Neural progenitor cell (in vitro differentiated cells): ENCODE data around the gene RAE1. TPM values are rescaled to one million over a fixed set of nuclear protein-coding genes. Genes with fewer than 3 reads are reported as not detected.
A peak's percentile ranks its signal among the peaks of the same experiment; 100 is the strongest.

ENCODE experiments used
- DNase-seq: peaks from one replicate; pipeline ENCODE4 v3.0.0-alpha.2; 2016; ENCODE audit warnings: low spot score
- H2AFZ ChIP-seq: fragments of 200-600 bp; sonication (generic); replicated peaks from 2 replicates; pipeline ENCODE4 v1.6.1; 2016; ENCODE audit warnings: antibody characterized with exemption
- H3F3A ChIP-seq: fragments of 200-600 bp; sonication (generic); 2 replicates; pipeline ENCODE4 v1.6.1; 2016; ENCODE audit warnings: antibody characterized with exemption, low read depth
- H3K27ac ChIP-seq: fragments of 200-600 bp; sonication (generic); 2 replicates; pipeline ENCODE4 v1.5.1; 2016; ENCODE audit warnings: mild to moderate bottlenecking
- H3K27me3 ChIP-seq: fragments of 200-600 bp; sonication (generic); 2 replicates; pipeline ENCODE4 v1.6.1; 2016; ENCODE audit warnings: mild to moderate bottlenecking, moderate library complexity
- H3K36me3 ChIP-seq: fragments of 200-600 bp; sonication (generic); 2 replicates; pipeline ENCODE4 v1.5.1; 2016
- H3K4me1 ChIP-seq: fragments of 200-600 bp; sonication (generic); 2 replicates; pipeline ENCODE4 v1.6.1; 2016; ENCODE audit warnings: mixed run types
- H3K4me2 ChIP-seq: fragments of 200-600 bp; sonication (generic); 2 replicates; pipeline ENCODE4 v1.6.1; 2016
- H3K4me3 ChIP-seq: fragments of 200-600 bp; sonication (generic); 2 replicates; pipeline ENCODE4 v1.5.1; 2016
- H3K79me2 ChIP-seq: fragments of 200-600 bp; sonication (generic); 2 replicates; pipeline ENCODE4 v1.6.1; 2016; ENCODE audit warnings: low read depth
- H3K9ac ChIP-seq: fragments of 200-600 bp; sonication (generic); 2 replicates; pipeline ENCODE4 v1.6.1; 2016
- H3K9me3 ChIP-seq: fragments of 200-600 bp; sonication (generic); 2 replicates; pipeline ENCODE4 v1.5.1; 2016; ENCODE audit warnings: low read depth
- H4K20me1 ChIP-seq: fragments of 200-600 bp; sonication (generic); 2 replicates; pipeline ENCODE4 v1.6.1; 2016; ENCODE audit warnings: low read depth
- H3K27ac Mint-ChIP-seq: 3 replicates; pipeline ENCODE4 v1.8.0; 2021; ENCODE audit warnings: mixed read lengths
- H3K27me3 Mint-ChIP-seq: 2 replicates; pipeline ENCODE4 v1.8.0; 2022; ENCODE audit warnings: low read depth, mild to moderate bottlenecking, inconsistent platforms, moderate library complexity, mixed read lengths; ENCODE audit not compliant: insufficient read depth
- H3K36me3 Mint-ChIP-seq: 3 replicates; pipeline ENCODE4 v1.8.0; 2021; ENCODE audit warnings: mixed read lengths
- H3K4me1 Mint-ChIP-seq: 3 replicates; pipeline ENCODE4 v1.8.0; 2021; ENCODE audit warnings: mixed read lengths
- H3K4me3 Mint-ChIP-seq: 3 replicates; pipeline ENCODE4 v1.8.0; 2021; ENCODE audit warnings: mild to moderate bottlenecking, moderate library complexity, mixed read lengths
- H3K9me3 Mint-ChIP-seq: 3 replicates; pipeline ENCODE4 v1.8.0; 2020; ENCODE audit warnings: mixed read lengths
- CTCF ChIP-seq: fragments of 200-600 bp; sonication (generic); IDR thresholded peaks from 2 replicates; pipeline ENCODE4 v1.5.1; 2017; ENCODE audit warnings: antibody characterized with exemption, mild to moderate bottlenecking
- EZH2 ChIP-seq: fragments of 200-600 bp; sonication (generic); IDR thresholded peaks from 2 replicates; pipeline ENCODE4 v1.6.1; 2017; ENCODE audit warnings: antibody characterized with exemption, mild to moderate bottlenecking, moderate library complexity
- EZH2phosphoT487 ChIP-seq: fragments of 200-600 bp; sonication (generic); IDR thresholded peaks from 2 replicates; pipeline ENCODE4 v1.6.1; 2017; ENCODE audit warnings: antibody characterized with exemption
- total RNA-seq: library from RNA; depleted of rRNA; stranded (reverse); fragments of >200 nt; gene quantifications from 2 replicates; pipeline ENCODE4 v1.2.3, GENCODE V29; 2015; ENCODE audit warnings: low replicate concordance

RAE1 gene
- total RNA-seq, 1 donor from 2014 or later = 77.6 TPM

GRCh38 chr20:57325632-57326356 lies 25.3 kb upstream of the RAE1 start:
- Histone ChIP-seq H3K9me3 (no peaks in the 10 kb centered on the region), H3K4me1 (peaks cover 23% of the 10 kb centered on the region), H3K9ac (no peak overlapping the region), H4K20me1 (no peaks in the 10 kb centered on the region), H3K27me3 (peaks cover 4% of the 10 kb centered on the region), H3K4me2 (no peak overlapping the region), H3K4me3 (no peak overlapping the region), H2AFZ (no peak overlapping the region), H3F3A (peaks cover 33% of the 10 kb centered on the region), H3K36me3 (no peaks in the 10 kb centered on the region), H3K79me2 (no peaks in the 10 kb centered on the region), H3K27ac (no peak overlapping the region)
- no peak for TF ChIP-seq CTCF
- TF ChIP-seq EZH2phosphoT487 = no peak
- no peak for TF ChIP-seq EZH2
- H3K36me3 Mint-ChIP-seq = no peaks in the 10 kb centered on the region
- H3K9me3 Mint-ChIP-seq = no peaks in the 10 kb centered on the region
- no peak overlapping the region for H3K4me3 Mint-ChIP-seq
- DNase-seq = no peak
- peaks cover 5% of the 10 kb centered on the region for H3K27me3 Mint-ChIP-seq
- H3K4me1 Mint-ChIP-seq = peaks cover 49% of the 10 kb centered on the region
- H3K27ac Mint-ChIP-seq = no peak overlapping the region

DNA sequence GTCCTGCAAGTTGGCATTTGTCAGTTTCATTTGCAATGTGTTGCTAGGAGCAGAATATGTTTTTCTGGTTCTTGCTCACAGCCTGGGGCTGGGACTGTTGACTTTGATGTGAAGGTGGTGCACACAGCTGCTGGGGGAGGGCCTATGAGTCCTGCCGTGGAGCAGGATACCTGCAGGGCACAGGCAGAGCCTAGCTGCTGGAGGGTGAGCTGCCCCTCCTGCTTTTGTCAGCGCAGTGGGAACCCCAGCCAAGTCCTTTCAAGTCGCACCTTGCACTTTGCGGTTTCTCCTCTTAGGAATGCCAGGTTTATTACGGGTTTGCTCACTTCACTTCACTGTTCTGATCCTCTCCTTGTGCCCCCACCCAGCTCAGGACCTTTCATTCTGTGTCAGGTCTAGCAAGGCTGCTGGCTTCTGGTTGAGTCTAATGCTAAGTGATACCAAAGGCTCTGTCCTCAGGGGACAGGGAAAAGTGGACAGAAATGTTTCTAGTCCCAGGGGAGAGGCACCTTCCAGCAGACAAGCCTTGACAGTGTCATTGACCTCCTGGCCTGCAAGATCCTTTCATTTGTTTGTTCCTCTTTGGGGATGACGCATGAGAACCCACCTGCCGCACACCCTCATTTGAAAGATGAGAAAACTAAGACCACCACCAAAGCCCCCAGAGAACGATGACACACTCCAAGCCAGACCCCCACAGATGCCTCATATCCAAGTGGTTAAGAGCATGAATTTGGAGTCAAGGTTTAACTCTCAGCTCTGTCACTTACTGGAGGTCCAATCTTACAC lies 24.2 kb upstream of the RAE1 start:
- H3K4me3 Mint-ChIP-seq = no peak overlapping the region
- no peaks in the 10 kb centered on the region for H3K36me3 ChIP-seq
- peaks cover 4% of the 10 kb centered on the region for H3K27me3 ChIP-seq

GRCh38 chr20:57327820-57328219 lies 23.2 kb upstream of the RAE1 start:
- no peak overlapping the region for H3K4me2 ChIP-seq
- TF ChIP-seq CTCF = no peak
- no peak for TF ChIP-seq EZH2phosphoT487
- TF ChIP-seq EZH2 = no peak
- no peak overlapping the region for H2AFZ ChIP-seq
- Mint-ChIP-seq H3K4me3 (no peak overlapping the region), H3K27me3 (peaks cover 5% of the 10 kb centered on the region), H3K4me1 (peaks cover 54% of the 10 kb centered on the region), H3K9me3 (no peaks in the 10 kb centered on the region), H3K36me3 (no peaks in the 10 kb centered on the region), H3K27ac (no peak overlapping the region)
- H3K27me3 ChIP-seq = peaks cover 4% of the 10 kb centered on the region
- no peaks in the 10 kb centered on the region for H4K20me1 ChIP-seq
- peaks cover 27% of the 10 kb centered on the region for H3F3A ChIP-seq
- H3K4me1 ChIP-seq = peaks cover 20% of the 10 kb centered on the region
- DNase-seq = no peak
- H3K9ac ChIP-seq = no peak overlapping the region
- no peaks in the 10 kb centered on the region for H3K36me3 ChIP-seq
- no peaks in the 10 kb centered on the region for H3K79me2 ChIP-seq
- no peaks in the 10 kb centered on the region for H3K9me3 ChIP-seq
- H3K4me3 ChIP-seq = no peak overlapping the region
- H3K27ac ChIP-seq = no peak overlapping the region

More for the DNA sequence above, 24.2 kb upstream of the RAE1 start:
- Histone ChIP-seq H2AFZ (no peak overlapping the region), H4K20me1 (no peaks in the 10 kb centered on the region), H3K4me2 (no peak overlapping the region), H3K79me2 (no peaks in the 10 kb centered on the region), H3K4me1 (peaks cover 23% of the 10 kb centered on the region), H3K9ac (no peak overlapping the region), H3K27ac (no peak overlapping the region), H3F3A (peaks cover 33% of the 10 kb centered on the region), H3K4me3 (no peak overlapping the region), H3K9me3 (no peaks in the 10 kb centered on the region)
- Mint-ChIP-seq H3K27me3 (peaks cover 5% of the 10 kb centered on the region), H3K36me3 (no peaks in the 10 kb centered on the region), H3K27ac (peak overlapping the region; percentile 27), H3K9me3 (no peaks in the 10 kb centered on the region), H3K4me1 (peaks cover 53% of the 10 kb centered on the region)
- TF ChIP-seq CTCF (no peak), EZH2phosphoT487 (no peak), EZH2 (no peak)
- peak; percentile 15 for DNase-seq
